ENCODE results near the gene UBA52.

- no peak for TF ChIP-seq CTCF (IDR thresholded peaks at IDR 0.05)
- TF ChIP-seq POLR2A (IDR thresholded peaks at IDR 0.05), result no peak
Measured at GRCh38 chr19:18599485-18599884, 27.8 kb downstream of the UBA52 start.

Data from gastroesophageal sphincter (tissue), 3 donors.